ENCODE results near the gene ZFP36. TPM values are rescaled to one million over a fixed set of nuclear protein-coding genes. Genes with fewer than 3 reads are reported as not detected.

Gene ZFP36
- total and polyA plus RNA-seq, 2 of the 8 experiments (the other 6 are each of a cell fraction or from before 2014, with no cell fraction given) = 4.0 to 10.9 TPM

GRCh38 chr19:39445196-39446111 lies 38.8 kb downstream of the ZFP36 start, which contains the start of gene SUPT5H (continued):
- peak; percentile 79 to 84 for TF ChIP-seq SIN3A (conservative IDR thresholded peaks at IDR 0.05 in 1 of 2, IDR thresholded peaks at IDR 0.05 in 1 of 2; ENCODE audit: low read depth in 1 of 2, low read length in 2 of 2)
- TF ChIP-seq RNF2 (IDR thresholded peaks at IDR 0.05; ENCODE audit: borderline replicate concordance, low read depth, low read length, missing control alignments, poor library complexity, severe bottlenecking) = no peak
- TF ChIP-seq TEAD4 (IDR thresholded peaks at IDR 0.05; ENCODE audit: low read depth, low read length) = no peak
- TF ChIP-seq CHD1 (IDR thresholded peaks at IDR 0.05; ENCODE audit: low read depth, low read length) = 0 out of 2 replicates have a peak, but pooled peaks have one; percentile 49
- TF ChIP-seq EZH2 (IDR thresholded peaks at IDR 0.05; ENCODE audit: low read depth, low read length, severe bottlenecking) = no peak
- no peak for TF ChIP-seq NRF1 (IDR thresholded peaks at IDR 0.05; ENCODE audit: low read depth, low read length)
- no peak for TF ChIP-seq EP300 (IDR thresholded peaks at IDR 0.05; ENCODE audit: borderline replicate concordance in 1 of 2, low read depth in 2 of 2, low read length in 2 of 2)
- TF ChIP-seq KDM5A (IDR thresholded peaks at IDR 0.05; ENCODE audit: low read length) = no peak
- TF ChIP-seq CEBPB (IDR thresholded peaks at IDR 0.05; ENCODE audit: low read depth, low read length) = no peak
- TF ChIP-seq YY1 (IDR thresholded peaks at IDR 0.05; ENCODE audit: low read depth, low read length) = peak; percentile 99
- TF ChIP-seq ZNF274 (IDR thresholded peaks at IDR 0.05; ENCODE audit: borderline replicate concordance, extremely low read depth, low read length) = no peak
- TF ChIP-seq RBBP5 (IDR thresholded peaks at IDR 0.05; ENCODE audit: borderline replicate concordance, low read depth, low read length) = no peak; the same call in 1 of the 2 replicates
- TF ChIP-seq PHF8 (conservative IDR thresholded peaks at IDR 0.05; ENCODE audit: low read depth, low read length) = peak; percentile 72
- no peak for TF ChIP-seq BCL11A (IDR thresholded peaks at IDR 0.05; ENCODE audit: low read depth in 2 of 2, low read length in 2 of 2)
- TF ChIP-seq KDM1A (IDR thresholded peaks at IDR 0.05; ENCODE audit: borderline replicate concordance, low read length) = no peak
- TF ChIP-seq POLR2AphosphoS5 (IDR thresholded peaks at IDR 0.05; ENCODE audit: low read depth, low read length) = peak; percentile 92
- peak; percentile 45 for TF ChIP-seq TAF7 (optimal IDR thresholded peaks at IDR 0.05; ENCODE audit: borderline replicate concordance, low read depth, low read length)
- TF ChIP-seq JUN (IDR thresholded peaks at IDR 0.05; ENCODE audit: low read depth, low read length) = no peak
- no peak for TF ChIP-seq CTCF (IDR thresholded peaks at IDR 0.05; ENCODE audit: control extremely low read depth in 1 of 3, insufficient read depth in 1 of 3, low read depth in 1 of 3, low read length in 3 of 3)
- no peak for TF ChIP-seq FOSL1 (IDR thresholded peaks at IDR 0.05; ENCODE audit: insufficient read depth, low read depth, low read length)

Data from H1 (cell line).